K562 (cell line): ENCODE results near the gene WDR55. TPM values are rescaled to one million over a fixed set of nuclear protein-coding genes. Genes with fewer than 3 reads are reported as not detected.

Experiments
- ARID1B ChIP-seq: fragments of 450-650 bp; IDR thresholded peaks from 2 replicates; pipeline ENCODE4 v1.6.1; 2016; ENCODE audit warnings: antibody characterized with exemption, mild to moderate bottlenecking, inconsistent platforms
- ATF7 ChIP-seq: fragments of 450-650 bp; IDR thresholded peaks from 2 replicates; pipeline ENCODE4 v1.7.1; 2014; ENCODE audit warnings: mild to moderate bottlenecking, moderate library complexity
- FOXK2 ChIP-seq, 2 experiments: fragments of 450-650 bp; IDR thresholded peaks in 1 of 2; conservative IDR thresholded peaks in 1 of 2; 2 replicates each; pipeline ENCODE4 v1.6.1; 2016; ENCODE audit warnings: low read depth in 2 of 2, mild to moderate bottlenecking in 1 of 2
- POLR2AphosphoS5 ChIP-seq: IDR thresholded peaks from 2 replicates; pipeline ENCODE4 v1.6.1; 2011; ENCODE audit warnings: mild to moderate bottlenecking, low read depth, low read length, moderate library complexity; ENCODE audit not compliant: control insufficient read depth, insufficient read depth
- RB1 ChIP-seq: fragments of 450-650 bp; IDR thresholded peaks from 2 replicates; pipeline ENCODE4 v1.6.1; 2017; ENCODE audit warnings: low read depth, mild to moderate bottlenecking
- RCOR1 ChIP-seq, 2 experiments: IDR thresholded peaks; 2 replicates each; pipeline ENCODE4 v1.6.1; 2012; ENCODE audit warnings: low read depth in 2 of 2, low read length in 2 of 2, borderline replicate concordance in 1 of 2, improper control_type of control experiment in 1 of 2
- SMARCA4 ChIP-seq: fragments of 450-650 bp; IDR thresholded peaks from 2 replicates; pipeline ENCODE4 v1.6.1; 2016
- SP1 ChIP-seq: sonication (generic); formaldehyde crosslinking; IDR thresholded peaks from 2 replicates; pipeline ENCODE4 v1.8.1; 2022; ENCODE audit warnings: mild to moderate bottlenecking, missing genetic modification reagents
- SP2 ChIP-seq: IDR thresholded peaks from 2 replicates; pipeline ENCODE4 v1.6.1; 2011; ENCODE audit warnings: mild to moderate bottlenecking, low read depth, low read length, moderate library complexity; ENCODE audit not compliant: poor library complexity, severe bottlenecking; ENCODE audit errors: extremely low read depth
- ZKSCAN3 ChIP-seq: fragments of 250-450 bp; sonication (Bioruptor Pico); IDR thresholded peaks from 2 replicates; pipeline ENCODE4 v1.4.0; 2020
- ZNF239 ChIP-seq: fragments of 250-450 bp; sonication (Bioruptor Pico); IDR thresholded peaks from 2 replicates; pipeline ENCODE4 v1.4.0; 2020; ENCODE audit warnings: mild to moderate bottlenecking
- ZNF324 ChIP-seq: fragments of 250-450 bp; sonication (Bioruptor Pico); IDR thresholded peaks from 2 replicates; pipeline ENCODE4 v1.4.0; 2020; ENCODE audit warnings: mild to moderate bottlenecking
- polyA plus RNA-seq, 8 experiments: library from polyadenylated mRNA; depleted of rRNA in 4 of 8; stranded (reverse) in 5 of 8; unstranded in 3 of 8; fragments of >200 nt; fragmentation: Nextera tagmentation in 2 of 8; fragmentation: Illumina TruSeq in 1 of 8; extraction: Ambion mirVana in 2 of 8; extraction: Trizol in 1 of 8; gene quantifications; 2 replicates each; pipeline versions ENCODE4 v1.2.1 to v1.2.3, GENCODE V29; 2011 to 2014; ENCODE audit warnings: inconsistent platforms in 1 of 8, missing spikeins in 1 of 8
- total RNA-seq, 7 experiments: library from RNA; depleted of rRNA in 6 of 7; stranded (reverse); fragments of >200 nt in 6 of 7; fragmentation: Illumina TruSeq in 2 of 7; extraction: Trizol in 2 of 7; gene quantifications; 2 replicates each; pipeline versions ENCODE4 v1.2.1 to v1.2.3, GENCODE V29; 2011 to 2021; ENCODE audit warnings: low replicate concordance in 1 of 7
- TF ChIP-seq, protein P1 (sequence below): fragments of 250-450 bp; sonication (Bioruptor Pico); IDR thresholded peaks from 2 replicates; pipeline ENCODE4 v1.8.0; 2022; ENCODE audit warnings: moderate library complexity, mild to moderate bottlenecking, inconsistent platforms
- TF ChIP-seq, protein P2 (sequence below): fragments of 250-450 bp; sonication (Bioruptor Pico); IDR thresholded peaks from 2 replicates; pipeline ENCODE4 v1.8.0; 2021; ENCODE audit warnings: moderate library complexity, mild to moderate bottlenecking, inconsistent platforms
- TF ChIP-seq, protein P3 (sequence below): sonication (generic); formaldehyde crosslinking; IDR thresholded peaks from 2 replicates; pipeline ENCODE4 v1.8.1; 2023; ENCODE audit warnings: mild to moderate bottlenecking, missing genetic modification reagents
- TF ChIP-seq, protein P4 (sequence below): fragments of 250-450 bp; sonication (Bioruptor Pico); IDR thresholded peaks from 2 replicates; pipeline ENCODE4 v1.5.0; 2022; ENCODE audit warnings: mild to moderate bottlenecking
- TF ChIP-seq, protein P5 (sequence below): sonication (generic); formaldehyde crosslinking; IDR thresholded peaks from 2 replicates; pipeline ENCODE4 v1.8.0; 2022; ENCODE audit warnings: mild to moderate bottlenecking, missing genetic modification reagents
- TF ChIP-seq, protein P6 (sequence below): sonication (generic); formaldehyde crosslinking; IDR thresholded peaks from 2 replicates; pipeline ENCODE4 v1.8.0; 2023; ENCODE audit warnings: mild to moderate bottlenecking, missing genetic modification reagents

Gene WDR55
- total and polyA plus RNA-seq, 9 of the 15 experiments (the other 6 are each of a cell fraction or from before 2014, with no cell fraction given), result 5.2 to 45.0 (median 29.3) TPM

DNA sequence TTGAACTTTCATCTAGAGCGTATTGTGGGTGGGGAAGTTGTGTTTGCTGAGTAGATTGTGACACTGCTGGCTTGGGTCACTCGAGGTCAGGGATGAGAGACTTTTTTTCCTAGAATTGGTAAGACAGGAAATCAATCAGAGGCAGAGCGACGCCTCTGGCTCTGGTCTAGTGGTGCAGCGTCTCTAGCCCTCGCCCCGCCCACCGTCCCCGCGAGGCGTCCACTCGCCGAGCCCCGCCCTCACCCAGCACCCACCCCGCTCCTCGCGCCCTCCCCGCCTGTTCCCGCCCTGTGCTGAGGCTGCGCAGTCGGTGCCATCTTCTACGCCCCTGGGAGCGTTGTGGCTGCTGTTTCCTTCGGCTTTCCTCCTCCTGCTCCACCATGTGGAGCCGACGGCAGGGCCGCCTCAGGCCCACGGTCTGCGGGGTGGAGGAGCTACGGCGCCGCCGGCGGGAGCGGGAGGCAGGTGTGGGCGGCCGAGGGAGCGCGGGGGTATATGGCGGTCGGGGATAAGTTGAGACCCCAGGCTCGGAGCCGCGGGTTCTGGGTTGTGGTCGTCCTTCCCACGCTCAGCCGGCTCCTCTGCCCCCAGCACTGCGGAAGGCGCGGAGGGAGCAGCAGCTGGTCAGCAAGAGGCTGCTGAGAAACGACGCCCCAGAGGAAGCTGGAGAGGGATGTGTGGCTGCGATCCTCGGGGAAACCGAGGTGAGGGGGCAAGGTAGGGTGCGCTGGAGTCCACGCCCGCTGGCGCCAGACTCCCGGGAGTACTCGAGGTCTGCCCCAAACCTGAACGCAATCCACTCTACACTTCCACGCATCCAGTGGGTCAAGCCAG lies 25.3 kb upstream of the WDR55 start, which contains the start of gene TMCO6 (continued):
- TF ChIP-seq, protein P1, sequence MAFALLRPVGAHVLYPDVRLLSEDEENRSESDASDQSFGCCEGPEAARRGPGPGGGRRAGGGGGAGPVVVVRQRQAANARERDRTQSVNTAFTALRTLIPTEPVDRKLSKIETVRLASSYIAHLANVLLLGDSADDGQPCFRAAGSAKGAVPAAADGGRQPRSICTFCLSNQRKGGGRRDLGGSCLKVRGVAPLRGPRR (CRISPR knock-in tag), result no peak
- TF ChIP-seq, protein P2, sequence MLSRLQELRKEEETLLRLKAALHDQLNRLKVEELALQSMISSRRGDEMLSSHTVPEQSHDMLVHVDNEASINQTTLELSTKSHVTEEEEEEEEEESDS (CRISPR knock-in tag), result no peak
- TF ChIP-seq ZKSCAN3 (CRISPR knock-in tag) (no peak), ZNF239 (no peak), RCOR1 (IDR thresholded peaks at IDR 0.05; ENCODE audit: borderline replicate concordance in 1 of 2, low read depth in 2 of 2, low read length in 2 of 2) (peak in 1 of 2 experiments; percentile 86; a peak in 2 of 4 replicates), SMARCA4 (no peak), SP2 (no peak), FOXK2 (conservative IDR thresholded peaks at IDR 0.05 in 1 of 2, IDR thresholded peaks at IDR 0.05 in 1 of 2; ENCODE audit: low read depth in 2 of 2) (peak; percentile 62 to 71; a peak in 3 of 4 replicates), ATF7 (peak; percentile 82), ZNF324 (CRISPR knock-in tag) (no peak), ARID1B (peak; percentile 61), POLR2AphosphoS5 (peak; percentile 67), RB1 (peak; percentile 51; the same call in 1 of the 2 replicates), SP1 (CRISPR knock-in tag) (peak; percentile 74; the same call in 1 of the 2 replicates)
- TF ChIP-seq, protein P3, sequence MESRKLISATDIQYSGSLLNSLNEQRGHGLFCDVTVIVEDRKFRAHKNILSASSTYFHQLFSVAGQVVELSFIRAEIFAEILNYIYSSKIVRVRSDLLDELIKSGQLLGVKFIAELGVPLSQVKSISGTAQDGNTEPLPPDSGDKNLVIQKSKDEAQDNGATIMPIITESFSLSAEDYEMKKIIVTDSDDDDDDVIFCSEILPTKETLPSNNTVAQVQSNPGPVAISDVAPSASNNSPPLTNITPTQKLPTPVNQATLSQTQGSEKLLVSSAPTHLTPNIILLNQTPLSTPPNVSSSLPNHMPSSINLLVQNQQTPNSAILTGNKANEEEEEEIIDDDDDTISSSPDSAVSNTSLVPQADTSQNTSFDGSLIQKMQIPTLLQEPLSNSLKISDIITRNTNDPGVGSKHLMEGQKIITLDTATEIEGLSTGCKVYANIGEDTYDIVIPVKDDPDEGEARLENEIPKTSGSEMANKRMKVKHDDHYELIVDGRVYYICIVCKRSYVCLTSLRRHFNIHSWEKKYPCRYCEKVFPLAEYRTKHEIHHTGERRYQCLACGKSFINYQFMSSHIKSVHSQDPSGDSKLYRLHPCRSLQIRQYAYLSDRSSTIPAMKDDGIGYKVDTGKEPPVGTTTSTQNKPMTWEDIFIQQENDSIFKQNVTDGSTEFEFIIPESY, result no peak; the same call in 1 of the 2 replicates
- TF ChIP-seq, protein P4, sequence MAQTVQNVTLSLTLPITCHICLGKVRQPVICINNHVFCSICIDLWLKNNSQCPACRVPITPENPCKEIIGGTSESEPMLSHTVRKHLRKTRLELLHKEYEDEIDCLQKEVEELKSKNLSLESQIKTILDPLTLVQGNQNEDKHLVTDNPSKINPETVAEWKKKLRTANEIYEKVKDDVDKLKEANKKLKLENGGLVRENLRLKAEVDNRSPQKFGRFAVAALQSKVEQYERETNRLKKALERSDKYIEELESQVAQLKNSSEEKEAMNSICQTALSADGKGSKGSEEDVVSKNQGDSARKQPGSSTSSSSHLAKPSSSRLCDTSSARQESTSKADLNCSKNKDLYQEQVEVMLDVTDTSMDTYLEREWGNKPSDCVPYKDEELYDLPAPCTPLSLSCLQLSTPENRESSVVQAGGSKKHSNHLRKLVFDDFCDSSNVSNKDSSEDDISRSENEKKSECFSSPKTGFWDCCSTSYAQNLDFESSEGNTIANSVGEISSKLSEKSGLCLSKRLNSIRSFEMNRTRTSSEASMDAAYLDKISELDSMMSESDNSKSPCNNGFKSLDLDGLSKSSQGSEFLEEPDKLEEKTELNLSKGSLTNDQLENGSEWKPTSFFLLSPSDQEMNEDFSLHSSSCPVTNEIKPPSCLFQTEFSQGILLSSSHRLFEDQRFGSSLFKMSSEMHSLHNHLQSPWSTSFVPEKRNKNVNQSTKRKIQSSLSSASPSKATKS, result no peak
- TF ChIP-seq, protein P5, sequence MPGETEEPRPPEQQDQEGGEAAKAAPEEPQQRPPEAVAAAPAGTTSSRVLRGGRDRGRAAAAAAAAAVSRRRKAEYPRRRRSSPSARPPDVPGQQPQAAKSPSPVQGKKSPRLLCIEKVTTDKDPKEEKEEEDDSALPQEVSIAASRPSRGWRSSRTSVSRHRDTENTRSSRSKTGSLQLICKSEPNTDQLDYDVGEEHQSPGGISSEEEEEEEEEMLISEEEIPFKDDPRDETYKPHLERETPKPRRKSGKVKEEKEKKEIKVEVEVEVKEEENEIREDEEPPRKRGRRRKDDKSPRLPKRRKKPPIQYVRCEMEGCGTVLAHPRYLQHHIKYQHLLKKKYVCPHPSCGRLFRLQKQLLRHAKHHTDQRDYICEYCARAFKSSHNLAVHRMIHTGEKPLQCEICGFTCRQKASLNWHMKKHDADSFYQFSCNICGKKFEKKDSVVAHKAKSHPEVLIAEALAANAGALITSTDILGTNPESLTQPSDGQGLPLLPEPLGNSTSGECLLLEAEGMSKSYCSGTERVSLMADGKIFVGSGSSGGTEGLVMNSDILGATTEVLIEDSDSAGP (CRISPR knock-in tag), result no peak; the same call in 1 of the 2 replicates
- TF ChIP-seq, protein P6, sequence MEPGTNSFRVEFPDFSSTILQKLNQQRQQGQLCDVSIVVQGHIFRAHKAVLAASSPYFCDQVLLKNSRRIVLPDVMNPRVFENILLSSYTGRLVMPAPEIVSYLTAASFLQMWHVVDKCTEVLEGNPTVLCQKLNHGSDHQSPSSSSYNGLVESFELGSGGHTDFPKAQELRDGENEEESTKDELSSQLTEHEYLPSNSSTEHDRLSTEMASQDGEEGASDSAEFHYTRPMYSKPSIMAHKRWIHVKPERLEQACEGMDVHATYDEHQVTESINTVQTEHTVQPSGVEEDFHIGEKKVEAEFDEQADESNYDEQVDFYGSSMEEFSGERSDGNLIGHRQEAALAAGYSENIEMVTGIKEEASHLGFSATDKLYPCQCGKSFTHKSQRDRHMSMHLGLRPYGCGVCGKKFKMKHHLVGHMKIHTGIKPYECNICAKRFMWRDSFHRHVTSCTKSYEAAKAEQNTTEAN (CRISPR knock-in tag), result no peak
